HL-60 (cell line): ENCODE results near the gene FAM167B.

ENCODE experiments used
- GABPA ChIP-seq: IDR thresholded peaks from 2 replicates; pipeline ENCODE4 v1.6.1; 2012; ENCODE audit warnings: low read depth
- POLR2AphosphoS5 ChIP-seq: IDR thresholded peaks from 2 replicates; pipeline ENCODE4 v1.6.1; 2012; ENCODE audit warnings: low read depth
- SPI1 ChIP-seq: IDR thresholded peaks from 2 replicates; pipeline ENCODE4 v1.6.1; 2012; ENCODE audit warnings: low read depth, mild to moderate bottlenecking, borderline replicate concordance
- TF ChIP-seq, protein P1 (sequence below): IDR thresholded peaks from one replicate; pipeline ENCODE4 v1.5.1; 2011; ENCODE audit warnings: low read length, control low read depth, inconsistent platforms; ENCODE audit not compliant: insufficient read depth
- TF ChIP-seq, protein P2 (sequence below): IDR thresholded peaks from 2 replicates; pipeline ENCODE4 v1.6.1; 2012; ENCODE audit warnings: low read depth; ENCODE audit not compliant: insufficient replicate concordance

DNA sequence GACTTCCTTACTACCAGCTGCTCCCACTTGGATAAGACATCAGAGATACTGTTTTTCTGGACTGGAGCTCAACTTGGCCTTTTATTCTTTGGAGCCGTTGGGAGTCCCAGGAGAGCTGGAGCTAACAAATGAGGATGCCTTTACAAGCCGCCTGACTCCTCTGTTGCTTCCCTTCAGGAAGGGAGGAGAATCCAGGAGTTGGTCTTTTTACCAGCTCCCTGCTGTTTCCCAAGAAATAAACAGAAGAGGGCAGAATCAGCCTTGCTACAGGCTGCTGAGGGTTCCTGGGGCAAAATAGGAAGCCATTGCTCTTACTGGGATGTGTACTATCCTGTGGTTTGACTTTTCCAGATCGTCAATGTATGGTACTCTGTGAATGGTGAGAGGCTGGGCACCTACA is 23.3 kb upstream of the FAM167B start:
- TF ChIP-seq, protein P1, sequence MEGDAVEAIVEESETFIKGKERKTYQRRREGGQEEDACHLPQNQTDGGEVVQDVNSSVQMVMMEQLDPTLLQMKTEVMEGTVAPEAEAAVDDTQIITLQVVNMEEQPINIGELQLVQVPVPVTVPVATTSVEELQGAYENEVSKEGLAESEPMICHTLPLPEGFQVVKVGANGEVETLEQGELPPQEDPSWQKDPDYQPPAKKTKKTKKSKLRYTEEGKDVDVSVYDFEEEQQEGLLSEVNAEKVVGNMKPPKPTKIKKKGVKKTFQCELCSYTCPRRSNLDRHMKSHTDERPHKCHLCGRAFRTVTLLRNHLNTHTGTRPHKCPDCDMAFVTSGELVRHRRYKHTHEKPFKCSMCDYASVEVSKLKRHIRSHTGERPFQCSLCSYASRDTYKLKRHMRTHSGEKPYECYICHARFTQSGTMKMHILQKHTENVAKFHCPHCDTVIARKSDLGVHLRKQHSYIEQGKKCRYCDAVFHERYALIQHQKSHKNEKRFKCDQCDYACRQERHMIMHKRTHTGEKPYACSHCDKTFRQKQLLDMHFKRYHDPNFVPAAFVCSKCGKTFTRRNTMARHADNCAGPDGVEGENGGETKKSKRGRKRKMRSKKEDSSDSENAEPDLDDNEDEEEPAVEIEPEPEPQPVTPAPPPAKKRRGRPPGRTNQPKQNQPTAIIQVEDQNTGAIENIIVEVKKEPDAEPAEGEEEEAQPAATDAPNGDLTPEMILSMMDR, result no peak
- no peak for TF ChIP-seq SPI1
- TF ChIP-seq, protein P2, sequence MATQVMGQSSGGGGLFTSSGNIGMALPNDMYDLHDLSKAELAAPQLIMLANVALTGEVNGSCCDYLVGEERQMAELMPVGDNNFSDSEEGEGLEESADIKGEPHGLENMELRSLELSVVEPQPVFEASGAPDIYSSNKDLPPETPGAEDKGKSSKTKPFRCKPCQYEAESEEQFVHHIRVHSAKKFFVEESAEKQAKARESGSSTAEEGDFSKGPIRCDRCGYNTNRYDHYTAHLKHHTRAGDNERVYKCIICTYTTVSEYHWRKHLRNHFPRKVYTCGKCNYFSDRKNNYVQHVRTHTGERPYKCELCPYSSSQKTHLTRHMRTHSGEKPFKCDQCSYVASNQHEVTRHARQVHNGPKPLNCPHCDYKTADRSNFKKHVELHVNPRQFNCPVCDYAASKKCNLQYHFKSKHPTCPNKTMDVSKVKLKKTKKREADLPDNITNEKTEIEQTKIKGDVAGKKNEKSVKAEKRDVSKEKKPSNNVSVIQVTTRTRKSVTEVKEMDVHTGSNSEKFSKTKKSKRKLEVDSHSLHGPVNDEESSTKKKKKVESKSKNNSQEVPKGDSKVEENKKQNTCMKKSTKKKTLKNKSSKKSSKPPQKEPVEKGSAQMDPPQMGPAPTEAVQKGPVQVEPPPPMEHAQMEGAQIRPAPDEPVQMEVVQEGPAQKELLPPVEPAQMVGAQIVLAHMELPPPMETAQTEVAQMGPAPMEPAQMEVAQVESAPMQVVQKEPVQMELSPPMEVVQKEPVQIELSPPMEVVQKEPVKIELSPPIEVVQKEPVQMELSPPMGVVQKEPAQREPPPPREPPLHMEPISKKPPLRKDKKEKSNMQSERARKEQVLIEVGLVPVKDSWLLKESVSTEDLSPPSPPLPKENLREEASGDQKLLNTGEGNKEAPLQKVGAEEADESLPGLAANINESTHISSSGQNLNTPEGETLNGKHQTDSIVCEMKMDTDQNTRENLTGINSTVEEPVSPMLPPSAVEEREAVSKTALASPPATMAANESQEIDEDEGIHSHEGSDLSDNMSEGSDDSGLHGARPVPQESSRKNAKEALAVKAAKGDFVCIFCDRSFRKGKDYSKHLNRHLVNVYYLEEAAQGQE, result no peak
- TF ChIP-seq GABPA, result no peak
- TF ChIP-seq POLR2AphosphoS5, result no peak
